ENCODE results near the gene MYO1B. TPM values are rescaled to one million over a fixed set of nuclear protein-coding genes. Genes with fewer than 3 reads are reported as not detected.
A peak's percentile ranks its signal among the peaks of the same experiment; 100 is the strongest.

The MYO1B gene
- total and polyA plus RNA-seq, 2 of the 4 experiments (the other 2 are of a cell fraction) = 57.2 to 116 TPM

GRCh38 chr2:191446910-191447309 lies 201.7 kb downstream of the MYO1B start:
- no peak overlapping the region for H3K27ac ChIP-seq (ENCODE audit: insufficient read depth, low read length)
- H2BK15ac ChIP-seq (ENCODE audit: low read depth, low read length) = no peak overlapping the region
- ChIA-PET POLR2A (ENCODE audit: unreplicated experiment) (no interaction called here), CTCF (no interaction called here)
- no peaks in the 10 kb centered on the region for H3K9me1 ChIP-seq (ENCODE audit: insufficient read depth, low read length)
- H2AFZ ChIP-seq (replicated peaks; ENCODE audit: low read length, poor library complexity) = no peak overlapping the region
- H3K36me3 ChIP-seq (ENCODE audit: control insufficient read depth, insufficient read depth, low read length) = no peaks in the 10 kb centered on the region
- no peak overlapping the region for H3K4ac ChIP-seq (ENCODE audit: low read depth, low read length)
- no peak overlapping the region for H2AK9ac ChIP-seq (replicated peaks; ENCODE audit: low read depth, low read length, poor library complexity)
- no peak overlapping the region for H4K5ac ChIP-seq (ENCODE audit: low read depth, low read length)
- no peak overlapping the region for H3K23ac ChIP-seq (ENCODE audit: low read depth, low read length)
- H3K9me3 ChIP-seq (ENCODE audit: control insufficient read depth, insufficient read depth, low read length) = no peaks in the 10 kb centered on the region
- H3K4me3 ChIP-seq (ENCODE audit: insufficient read depth, low read depth, low read length) = no peak overlapping the region
- intact Hi-C loops (cut with micrococcal nuclease) (no loop called here), in situ Hi-C loops (cut with MboI; ENCODE audit: low sequenced_read_pairs) (no loop called here), dilution Hi-C loops (cut with HindIII; ENCODE audit: low sequenced_read_pairs, unreplicated experiment) (no loop called here)
- no peak overlapping the region for H3K9ac ChIP-seq (ENCODE audit: low read depth, low read length)
- H3K4me1 ChIP-seq (ENCODE audit: control insufficient read depth, insufficient read depth, low read length) = no peaks in the 10 kb centered on the region
- H2BK20ac ChIP-seq (ENCODE audit: low read depth, low read length) = no peak overlapping the region
- H4K91ac ChIP-seq (ENCODE audit: insufficient read depth, low read depth, low read length) = no peak overlapping the region
- no peak overlapping the region for H2BK5ac ChIP-seq (ENCODE audit: low read depth, low read length, poor library complexity, severe bottlenecking)
- H2AK5ac ChIP-seq (ENCODE audit: low read depth, low read length) = no peak overlapping the region
- no peak for ATAC-seq (ENCODE audit: low read depth)
- no CpG with 5 or more reads among the region's 2 CpGs for WGBS, 2 experiments (ENCODE audit: extremely low coverage in 2 of 2, insufficient read length in 1 of 2)
- DNase-seq = no peak
- no peak overlapping the region for H3K18ac ChIP-seq (ENCODE audit: low read depth, low read length)
- no peaks in the 10 kb centered on the region for H4K20me1 ChIP-seq (ENCODE audit: insufficient read depth, low read length)
- TF ChIP-seq CEBPB (IDR thresholded peaks at IDR 0.05; ENCODE audit: low read depth, low read length) = peak; percentile 73; the same call in 1 of the 2 replicates
- TF ChIP-seq MAZ (IDR thresholded peaks at IDR 0.05; ENCODE audit: borderline replicate concordance, low read depth, low read length) = no peak
- no peak overlapping the region for H3K14ac ChIP-seq (replicated peaks; ENCODE audit: low read depth, low read length)
- H3K4me2 ChIP-seq (ENCODE audit: low read depth, low read length) = no peak overlapping the region
- BruUV-seq (replicated peaks) = no TSS peak
- no peak overlapping the region for H3K56ac ChIP-seq (ENCODE audit: extremely low read depth, insufficient read depth, low read length)
- H2BK120ac ChIP-seq (ENCODE audit: low read depth, low read length) = no peak overlapping the region
- H4K8ac ChIP-seq (ENCODE audit: low read depth in 2 of 2, low read length in 2 of 2) = no peak overlapping the region
- H3K27me3 ChIP-seq (ENCODE audit: control insufficient read depth, insufficient read depth, low read length) = no peaks in the 10 kb centered on the region
- H3K79me1 ChIP-seq (ENCODE audit: low read depth in 1 of 2, low read length in 2 of 2) = no peaks in the 10 kb centered on the region

Measured in IMR-90 (cell line).